ENCODE results near the gene TPMT.

DNA sequence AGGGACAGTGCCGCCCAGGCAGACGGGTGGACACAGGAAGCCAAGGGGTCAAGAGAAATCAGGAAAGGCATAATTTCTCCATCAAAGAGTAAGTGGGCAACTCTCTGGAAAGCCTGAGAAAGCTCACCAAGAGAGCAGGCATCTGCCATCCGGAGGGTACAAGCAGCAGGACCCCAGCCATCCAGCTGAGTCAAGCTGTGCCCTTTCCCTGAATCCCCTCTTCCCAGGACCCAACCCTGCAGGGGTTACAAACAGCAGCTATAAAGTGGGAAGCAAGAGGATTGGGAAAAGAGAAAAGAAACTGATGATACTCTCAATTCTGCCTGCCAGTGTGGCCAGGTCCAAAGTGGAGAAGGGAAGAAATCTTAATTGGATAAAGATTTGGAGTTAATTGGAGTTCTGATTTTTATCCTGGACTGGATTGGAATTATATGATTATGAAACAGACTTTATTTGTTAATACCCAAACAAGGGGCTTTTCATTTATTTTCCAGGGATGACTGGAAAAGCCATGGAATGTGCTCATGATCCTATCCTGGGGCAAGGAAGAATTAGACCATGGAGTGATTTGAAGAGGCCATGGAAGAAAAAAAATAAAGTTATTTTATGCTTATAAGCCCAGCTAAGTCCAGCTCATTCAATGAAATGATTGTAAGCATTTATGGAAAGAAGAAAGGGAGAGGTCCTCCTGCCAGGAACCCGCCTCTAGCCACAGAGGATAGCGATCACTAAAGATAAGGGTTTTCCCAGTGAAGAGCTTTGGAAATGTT is 67.3 kb downstream of the TPMT start:
- TF ChIP-seq POLR2A (IDR thresholded peaks at IDR 0.05) (no peak), CTCF (IDR thresholded peaks at IDR 0.05) (no peak)
